DOHH2 (cell line): ENCODE measurements around the gene GARNL3.

Source experiments
- H3F3A ChIP-seq: fragments of 200-600 bp; sonication (generic), shearing (Covaris generic); 2 replicates; pipeline ENCODE4 v1.6.0; 2016; ENCODE audit warnings: antibody characterized with exemption, mild to moderate bottlenecking; ENCODE audit not compliant: control insufficient read depth, insufficient read depth
- H3K27ac ChIP-seq: fragments of 200-600 bp; sonication (generic); 2 replicates; pipeline ENCODE4 v1.5.1; 2014; ENCODE audit warnings: low read depth, mild to moderate bottlenecking, low read length, moderate library complexity
- H3K27me3 ChIP-seq: fragments of 200-600 bp; sonication (generic); 2 replicates; pipeline ENCODE4 v1.6.1; 2014; ENCODE audit warnings: mild to moderate bottlenecking, low read length, mixed read lengths; ENCODE audit not compliant: control insufficient read depth
- H3K36me3 ChIP-seq: fragments of 200-600 bp; sonication (generic); 2 replicates; pipeline ENCODE4 v1.6.1; 2014; ENCODE audit warnings: mild to moderate bottlenecking, low read length, moderate library complexity, mixed read lengths; ENCODE audit not compliant: control insufficient read depth
- H3K4me1 ChIP-seq: fragments of 200-600 bp; sonication (generic); 2 replicates; pipeline ENCODE4 v1.6.1; 2014; ENCODE audit warnings: mild to moderate bottlenecking, low read length, mixed read lengths; ENCODE audit not compliant: control insufficient read depth
- H3K4me2 ChIP-seq: fragments of 200-600 bp; sonication (generic); 2 replicates; pipeline ENCODE4 v1.6.0; 2014; ENCODE audit warnings: mild to moderate bottlenecking, low read length, moderate library complexity
- H3K4me3 ChIP-seq: fragments of 200-600 bp; sonication (generic); 2 replicates; pipeline ENCODE4 v1.5.1; 2014; ENCODE audit warnings: mild to moderate bottlenecking, low read length, mixed read lengths
- H3K79me2 ChIP-seq: fragments of 200-600 bp; sonication (generic); 2 replicates; pipeline ENCODE4 v1.6.1; 2014; ENCODE audit warnings: mild to moderate bottlenecking, low read length, mixed read lengths; ENCODE audit not compliant: control insufficient read depth
- H3K9me2 ChIP-seq: fragments of 200-600 bp; sonication (generic); replicated peaks from 2 replicates; pipeline ENCODE4 v1.6.1; 2014; ENCODE audit warnings: mild to moderate bottlenecking, low read length, mixed read lengths; ENCODE audit not compliant: control insufficient read depth
- H3K9me3 ChIP-seq: fragments of 200-600 bp; sonication (generic); 2 replicates; pipeline ENCODE4 v1.6.1; 2014; ENCODE audit warnings: antibody characterized with exemption, low read length, mixed read lengths; ENCODE audit not compliant: control insufficient read depth, insufficient read depth
- H4K20me1 ChIP-seq: fragments of 200-600 bp; sonication (generic); 2 replicates; pipeline ENCODE4 v1.6.0; 2014; ENCODE audit warnings: low read depth, mild to moderate bottlenecking, antibody characterized with exemption, low read length, moderate library complexity; ENCODE audit not compliant: control insufficient read depth, insufficient read depth
- CTCF ChIP-seq: fragments of 200-600 bp; sonication (generic); IDR thresholded peaks from one replicate; pipeline ENCODE4 v1.5.1; 2014; ENCODE audit warnings: antibody characterized with exemption, mild to moderate bottlenecking, low read depth, low read length; ENCODE audit not compliant: poor library complexity, severe bottlenecking
- EZH2phosphoT487 ChIP-seq: fragments of 200-600 bp; sonication (generic); IDR thresholded peaks from 2 replicates; pipeline ENCODE4 v1.6.1; 2017; ENCODE audit warnings: borderline replicate concordance, mild to moderate bottlenecking, antibody characterized with exemption, low read length, moderate library complexity, mixed read lengths

Gene GARNL3

GRCh38 chr9:127380479-127380878, 115.9 kb downstream of the GARNL3 start:
- Histone ChIP-seq H3K4me3 (no peak overlapping the region), H3K27me3 (no peaks in the 10 kb centered on the region), H3K9me2 (no peaks in the 10 kb centered on the region), H3K4me1 (no peaks in the 10 kb centered on the region), H3K9me3 (no peaks in the 10 kb centered on the region), H3F3A (no peaks in the 10 kb centered on the region), H3K27ac (no peak overlapping the region), H4K20me1 (no peaks in the 10 kb centered on the region), H3K36me3 (no peaks in the 10 kb centered on the region), H3K79me2 (no peaks in the 10 kb centered on the region), H3K4me2 (no peak overlapping the region)
- TF ChIP-seq EZH2phosphoT487 (no peak), CTCF (no peak)

DNA sequence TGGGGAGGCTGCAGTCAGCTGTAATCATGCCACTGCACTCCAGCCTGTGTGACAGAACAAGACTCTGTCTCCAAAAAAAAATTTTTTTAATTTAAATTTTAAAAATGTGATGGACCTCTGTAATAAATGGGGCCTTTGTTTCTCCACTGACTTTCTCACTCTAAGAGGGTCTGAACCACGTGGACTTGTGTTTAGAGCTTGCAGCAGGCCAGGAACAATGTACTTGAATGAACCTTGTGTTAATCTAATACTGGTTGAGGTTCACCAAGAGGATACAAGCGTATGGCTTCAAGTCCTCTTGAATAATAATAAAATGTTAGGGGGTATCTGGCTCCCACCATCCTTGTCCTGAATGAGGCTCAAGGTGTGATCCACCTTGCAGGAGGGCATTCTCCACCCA, 118.0 kb downstream of the GARNL3 start:
- no peaks in the 10 kb centered on the region for H3F3A ChIP-seq
- H3K9me3 ChIP-seq: no peaks in the 10 kb centered on the region
- no peak overlapping the region for H3K4me3 ChIP-seq
- no peak overlapping the region for H3K4me2 ChIP-seq
- H3K9me2 ChIP-seq: no peaks in the 10 kb centered on the region
- no peaks in the 10 kb centered on the region for H3K27me3 ChIP-seq
- no peaks in the 10 kb centered on the region for H3K36me3 ChIP-seq
- H4K20me1 ChIP-seq: no peaks in the 10 kb centered on the region
- no peak for TF ChIP-seq EZH2phosphoT487
- no peak for TF ChIP-seq CTCF
- H3K4me1 ChIP-seq: no peaks in the 10 kb centered on the region
- no peaks in the 10 kb centered on the region for H3K79me2 ChIP-seq
- no peak overlapping the region for H3K27ac ChIP-seq

GRCh38 chr9:127384016-127384730, 119.6 kb downstream of the GARNL3 start:
- TF ChIP-seq EZH2phosphoT487: no peak
- no peak for TF ChIP-seq CTCF
- Histone ChIP-seq H4K20me1 (no peaks in the 10 kb centered on the region), H3K79me2 (no peaks in the 10 kb centered on the region), H3K36me3 (no peaks in the 10 kb centered on the region), H3K9me3 (no peaks in the 10 kb centered on the region), H3K4me2 (no peak overlapping the region), H3K9me2 (no peaks in the 10 kb centered on the region), H3K4me3 (no peak overlapping the region), H3K27me3 (0 out of 2 replicates have a peak, but pooled peaks cover 6% of the 10 kb centered on the region), H3K27ac (no peak overlapping the region), H3K4me1 (no peaks in the 10 kb centered on the region), H3F3A (no peaks in the 10 kb centered on the region)
